HG02981 (cell line): ENCODE results near the gene TTC21A.
A peak's percentile ranks its signal among the peaks of the same experiment; 100 is the strongest.

Source experiments
- ATAC-seq: cut with Tn5 transposase; IDR thresholded peaks from one replicate; pipeline ENCODE4 v1.9.1; 2021; ENCODE audit warnings: mild to moderate bottlenecking, moderate library complexity; ENCODE audit not compliant: unreplicated experiment

Gene TTC21A

GRCh38 chr3:39176025-39176714, 68.7 kb downstream of the TTC21A start:
- no peak for ATAC-seq

- ATAC-seq, result no peak
Observed at GRCh38 chr3:39177708-39178332, 70.3 kb downstream of the TTC21A start.

- no peak for ATAC-seq
Observed at GRCh38 chr3:39178553-39178952, 71.1 kb downstream of the TTC21A start.

- no peak for ATAC-seq
Observed at GRCh38 chr3:39180183-39180545, 72.7 kb downstream of the TTC21A start.

GRCh38 chr3:39180546-39181346, 73.3 kb downstream of the TTC21A start:
- ATAC-seq, result peak; percentile 91

- no peak for ATAC-seq
Observed at GRCh38 chr3:39181408-39182335, 74.2 kb downstream of the TTC21A start.

- no peak for ATAC-seq
Observed at GRCh38 chr3:39183211-39184080, 76.0 kb downstream of the TTC21A start.

- ATAC-seq, result no peak
Observed at GRCh38 chr3:39184081-39184967, 76.8 kb downstream of the TTC21A start.

GRCh38 chr3:39184968-39185285, 77.4 kb downstream of the TTC21A start:
- ATAC-seq, result no peak

- ATAC-seq, result no peak
Observed at GRCh38 chr3:39185326-39185958, 78.0 kb downstream of the TTC21A start.

- ATAC-seq, result no peak
Observed at GRCh38 chr3:39185959-39186691, 78.6 kb downstream of the TTC21A start.

GRCh38 chr3:39186692-39187151, 79.2 kb downstream of the TTC21A start:
- no peak for ATAC-seq

- ATAC-seq, result no peak
Observed at GRCh38 chr3:39187372-39188155, 80.1 kb downstream of the TTC21A start.
